ENCODE measurements around the gene ZSCAN25. TPM values are rescaled to one million over a fixed set of nuclear protein-coding genes. Genes with fewer than 3 reads are reported as not detected.

Gene ZSCAN25
- total and polyA plus RNA-seq, 5 donors: 3.8 to 9.6 (median 8.1) TPM

DNA sequence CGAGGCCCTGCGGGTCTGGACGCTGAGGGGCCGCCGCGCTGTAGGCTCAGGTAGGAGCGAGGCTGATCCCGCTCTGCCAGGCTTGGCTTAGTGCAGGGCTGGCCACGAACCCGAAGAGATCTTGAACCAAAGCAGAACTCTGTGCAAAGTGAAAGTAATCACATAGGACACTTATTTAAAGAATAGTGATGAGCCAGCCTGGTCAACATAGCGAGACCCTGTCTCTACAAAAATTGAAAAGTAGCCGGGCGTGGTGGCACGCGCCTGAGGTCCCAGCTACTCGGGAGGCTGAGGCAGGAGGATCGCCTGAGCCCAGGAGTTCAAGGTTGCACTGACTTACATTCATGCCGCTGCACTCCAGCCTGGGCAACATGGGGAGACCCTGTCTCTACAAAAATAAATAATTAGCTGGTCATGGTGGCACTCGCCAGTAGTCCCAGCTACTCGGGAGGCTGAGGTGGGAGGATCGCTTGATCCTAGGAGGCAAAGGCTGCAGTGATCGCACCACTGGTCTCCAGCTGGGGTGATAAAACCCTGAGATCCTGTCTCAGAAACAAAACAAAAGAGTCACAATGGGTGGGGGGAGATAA, 541 bp downstream of the ZSCAN25 start:
- WGBS: 19% methylated on average over 22 of the region's 22 CpGs
- Histone ChIP-seq H3K9me3 (ENCODE audit: control insufficient read depth, low read length) (no peaks in the 10 kb centered on the region), H3K4me1 (ENCODE audit: control insufficient read depth, insufficient read depth, low read length) (peaks cover 5% of the 10 kb centered on the region), H3K27ac (ENCODE audit: low read length) (peak overlapping the region; percentile 60), H3K4me3 (ENCODE audit: low read length) (peak overlapping the region; percentile 80), H3K27me3 (ENCODE audit: control insufficient read depth, insufficient read depth) (no peaks in the 10 kb centered on the region)
- DNase-seq (peak in 1 of 3 donors; percentile 24), ATAC-seq (no peak)
- intact Hi-C loops (cut with DNase I): no loop called here

DNA sequence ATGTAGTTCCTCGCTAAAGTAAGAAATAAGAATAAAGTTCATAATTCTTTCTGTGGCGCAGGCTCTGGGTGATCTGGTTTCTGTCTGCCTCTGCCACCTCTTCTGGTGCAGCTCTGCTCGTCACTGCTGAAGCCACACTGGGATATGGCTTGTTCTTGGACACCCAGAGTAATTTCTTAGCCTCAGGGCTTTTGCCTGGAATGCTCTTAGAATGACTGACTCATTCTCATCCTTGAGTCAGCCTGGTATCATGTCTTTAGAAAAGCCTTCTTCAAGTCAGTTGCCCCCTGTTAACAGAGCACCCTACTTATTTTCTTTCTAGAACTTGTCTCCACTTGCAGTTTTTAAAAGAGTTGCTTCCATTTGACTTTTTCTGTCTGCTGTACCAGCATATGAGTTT, 2.0 kb downstream of the ZSCAN25 start:
- ATAC-seq (no peak), DNase-seq (no peak)
- WGBS: 88% methylated on average over 3 of the region's 3 CpGs
- Histone ChIP-seq H3K4me3 (ENCODE audit: low read length) (no peak overlapping the region), H3K27ac (ENCODE audit: low read length) (no peak overlapping the region), H3K4me1 (ENCODE audit: control insufficient read depth, insufficient read depth, low read length) (peaks cover 5% of the 10 kb centered on the region), H3K9me3 (ENCODE audit: control insufficient read depth, low read length) (no peaks in the 10 kb centered on the region), H3K27me3 (ENCODE audit: control insufficient read depth, insufficient read depth) (no peaks in the 10 kb centered on the region)
- intact Hi-C loops (cut with DNase I): no loop called here

DNA sequence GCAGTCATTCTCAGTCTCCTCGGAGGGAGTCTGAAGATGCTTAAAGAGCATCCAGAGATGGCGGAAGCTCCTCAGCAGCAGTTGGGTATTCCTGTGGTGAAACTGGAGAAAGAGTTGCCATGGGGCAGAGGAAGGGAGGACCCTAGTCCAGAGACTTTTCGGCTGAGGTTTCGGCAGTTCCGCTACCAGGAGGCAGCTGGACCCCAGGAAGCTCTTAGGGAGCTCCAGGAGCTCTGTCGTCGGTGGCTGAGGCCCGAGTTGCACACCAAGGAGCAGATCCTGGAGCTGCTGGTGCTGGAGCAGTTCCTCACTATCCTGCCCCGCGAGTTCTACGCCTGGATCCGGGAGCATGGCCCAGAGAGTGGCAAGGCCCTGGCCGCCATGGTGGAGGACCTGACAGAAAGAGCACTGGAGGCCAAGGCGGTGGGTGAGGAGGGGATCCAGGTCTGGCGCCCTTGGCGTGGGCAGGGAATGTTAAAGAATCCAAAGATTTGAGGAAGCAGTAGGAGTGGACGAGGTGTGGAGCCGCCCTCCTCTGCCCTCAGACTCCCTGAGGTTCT, 2.9 kb downstream of the ZSCAN25 start:
- Histone ChIP-seq H3K4me3 (ENCODE audit: low read length) (no peak overlapping the region), H3K4me1 (ENCODE audit: control insufficient read depth, insufficient read depth, low read length) (peaks cover 5% of the 10 kb centered on the region), H3K9me3 (ENCODE audit: control insufficient read depth, low read length) (no peaks in the 10 kb centered on the region), H3K27me3 (ENCODE audit: control insufficient read depth, insufficient read depth) (no peaks in the 10 kb centered on the region), H3K27ac (ENCODE audit: low read length) (no peak overlapping the region)
- DNase-seq: peak in 1 of 3 donors; percentile 66
- intact Hi-C loops (cut with DNase I): no loop called here
- no peak for ATAC-seq
- WGBS: 95% methylated on average over 18 of the region's 18 CpGs

DNA sequence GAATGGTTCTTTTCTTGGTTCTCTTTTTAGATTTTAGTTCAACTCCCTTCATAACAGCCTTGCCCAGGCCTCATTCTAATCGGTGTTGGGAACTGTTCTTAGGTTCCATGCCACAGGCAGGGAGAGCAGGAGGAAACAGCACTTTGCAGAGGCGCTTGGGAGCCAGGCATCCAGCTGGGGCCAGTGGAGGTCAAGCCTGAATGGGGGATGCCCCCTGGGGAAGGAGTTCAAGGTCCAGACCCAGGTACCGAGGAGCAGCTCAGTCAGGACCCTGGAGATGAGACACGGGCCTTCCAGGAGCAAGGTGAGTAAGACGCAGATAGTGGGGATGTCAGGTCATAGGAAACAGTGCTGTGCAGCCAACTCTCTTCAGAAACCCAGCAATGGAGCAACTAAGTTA, 4.5 kb downstream of the ZSCAN25 start:
- no peak for ATAC-seq
- DNase-seq: no peak
- 88% methylated on average over 5 of the region's 5 CpGs for WGBS
- intact Hi-C loops (cut with DNase I): no loop called here
- peaks cover 5% of the 10 kb centered on the region for H3K4me1 ChIP-seq (ENCODE audit: control insufficient read depth, insufficient read depth, low read length)
- no peak overlapping the region for H3K4me3 ChIP-seq (ENCODE audit: low read length)
- no peaks in the 10 kb centered on the region for H3K27me3 ChIP-seq (ENCODE audit: control insufficient read depth, insufficient read depth)
- H3K27ac ChIP-seq (ENCODE audit: low read length): no peak overlapping the region
- no peaks in the 10 kb centered on the region for H3K9me3 ChIP-seq (ENCODE audit: control insufficient read depth, low read length)

GRCh38 chr7:99622596-99622995, 5.8 kb downstream of the ZSCAN25 start:
- peaks cover 2% of the 10 kb centered on the region for H3K4me1 ChIP-seq (ENCODE audit: control insufficient read depth, insufficient read depth, low read length)
- no peak for ATAC-seq

GRCh38 chr7:99623091-99623693, 6.4 kb downstream of the ZSCAN25 start:
- H3K4me3 ChIP-seq (ENCODE audit: low read length): no peak overlapping the region
- no peaks in the 10 kb centered on the region for H3K4me1 ChIP-seq (ENCODE audit: control insufficient read depth, insufficient read depth, low read length)
- ATAC-seq (no peak), DNase-seq (no peak)
- H3K9me3 ChIP-seq (ENCODE audit: control insufficient read depth, low read length): no peaks in the 10 kb centered on the region
- 82% methylated on average over 7 of the region's 7 CpGs for WGBS
- H3K27me3 ChIP-seq (ENCODE audit: control insufficient read depth, insufficient read depth): no peaks in the 10 kb centered on the region
- intact Hi-C loops (cut with DNase I): no loop called here
- no peak overlapping the region for H3K27ac ChIP-seq (ENCODE audit: low read length)

More at GRCh38 chr7:99622596-99622995, 5.8 kb downstream of the ZSCAN25 start:
- Histone ChIP-seq H3K27ac (ENCODE audit: low read length) (no peak overlapping the region), H3K4me3 (ENCODE audit: low read length) (no peak overlapping the region), H3K9me3 (ENCODE audit: control insufficient read depth, low read length) (no peaks in the 10 kb centered on the region), H3K27me3 (ENCODE audit: control insufficient read depth, insufficient read depth) (no peaks in the 10 kb centered on the region)
- WGBS: 92% methylated on average over 10 of the region's 10 CpGs
- intact Hi-C loops (cut with DNase I): no loop called here
- DNase-seq: no peak

GRCh38 chr7:99623702-99624447, 7.1 kb downstream of the ZSCAN25 start:
- no peak overlapping the region for H3K4me3 ChIP-seq (ENCODE audit: low read length)
- no peaks in the 10 kb centered on the region for H3K4me1 ChIP-seq (ENCODE audit: control insufficient read depth, insufficient read depth, low read length)
- DNase-seq (no peak), ATAC-seq (no peak)
- no peaks in the 10 kb centered on the region for H3K9me3 ChIP-seq (ENCODE audit: control insufficient read depth, low read length)
- WGBS: 88% methylated on average over 9 of the region's 9 CpGs
- intact Hi-C loops (cut with DNase I): no loop called here
- no peaks in the 10 kb centered on the region for H3K27me3 ChIP-seq (ENCODE audit: control insufficient read depth, insufficient read depth)
- no peak overlapping the region for H3K27ac ChIP-seq (ENCODE audit: low read length)

- ATAC-seq (peak in 1 of 2 donors; percentile 14), DNase-seq (no peak)
- intact Hi-C loops (cut with DNase I): no loop called here
- 84% methylated on average over 16 of the region's 16 CpGs for WGBS
- Histone ChIP-seq H3K9me3 (ENCODE audit: control insufficient read depth, low read length) (no peaks in the 10 kb centered on the region), H3K27me3 (ENCODE audit: control insufficient read depth, insufficient read depth) (no peaks in the 10 kb centered on the region), H3K4me1 (ENCODE audit: control insufficient read depth, insufficient read depth, low read length) (no peaks in the 10 kb centered on the region), H3K27ac (ENCODE audit: low read length) (no peak overlapping the region), H3K4me3 (ENCODE audit: low read length) (no peak overlapping the region)
Measured at GRCh38 chr7:99624484-99624883, 7.7 kb downstream of the ZSCAN25 start.

- H3K4me1 ChIP-seq (ENCODE audit: control insufficient read depth, insufficient read depth, low read length): no peaks in the 10 kb centered on the region
- no peak overlapping the region for H3K4me3 ChIP-seq (ENCODE audit: low read length)
- WGBS: 81% methylated on average over 5 of the region's 5 CpGs
- no peak overlapping the region for H3K27ac ChIP-seq (ENCODE audit: low read length)
- H3K9me3 ChIP-seq (ENCODE audit: control insufficient read depth, low read length): no peaks in the 10 kb centered on the region
- ATAC-seq (no peak), DNase-seq (no peak)
- intact Hi-C loops (cut with DNase I): loop anchor here in 1 of 4 donors (5.0 kb wide), 1 partner anchor 83 kb away; no protein-coding TSS in a partner anchor
- H3K27me3 ChIP-seq (ENCODE audit: control insufficient read depth, insufficient read depth): no peaks in the 10 kb centered on the region
Measured at GRCh38 chr7:99625321-99625720, 8.6 kb downstream of the ZSCAN25 start.

DNA sequence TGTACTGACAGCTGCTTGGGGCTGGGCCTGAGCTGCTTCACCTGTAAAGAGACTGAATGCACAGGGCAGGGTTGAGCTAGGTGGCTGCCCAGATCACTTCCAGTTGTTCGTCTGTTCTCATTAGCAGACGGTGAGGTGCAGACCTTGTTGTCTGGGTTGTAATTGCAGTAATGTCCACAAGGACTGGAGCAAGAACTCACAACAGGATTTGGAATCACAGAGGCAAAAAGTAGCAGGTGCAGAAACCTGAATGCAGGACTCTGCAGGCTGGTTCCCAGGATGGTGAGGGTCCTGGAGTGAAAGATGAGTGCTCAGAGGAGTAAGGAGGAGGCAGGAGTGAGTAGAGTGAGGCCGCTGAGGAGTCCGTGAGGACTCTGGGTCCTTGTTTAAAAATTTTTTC, 9.2 kb downstream of the ZSCAN25 start:
- no peaks in the 10 kb centered on the region for H3K9me3 ChIP-seq (ENCODE audit: control insufficient read depth, low read length)
- intact Hi-C loops (cut with DNase I): loop anchor here in 1 of 4 donors (5.0 kb wide), 1 partner anchor 84 kb away; no protein-coding TSS in a partner anchor
- no peak overlapping the region for H3K4me3 ChIP-seq (ENCODE audit: low read length)
- DNase-seq: no peak
- H3K27me3 ChIP-seq (ENCODE audit: control insufficient read depth, insufficient read depth): no peaks in the 10 kb centered on the region
- WGBS: 94% methylated on average over 4 of the region's 4 CpGs
- H3K4me1 ChIP-seq (ENCODE audit: control insufficient read depth, insufficient read depth, low read length): no peaks in the 10 kb centered on the region
- H3K27ac ChIP-seq (ENCODE audit: low read length): no peak overlapping the region
- no peak for ATAC-seq

DNA sequence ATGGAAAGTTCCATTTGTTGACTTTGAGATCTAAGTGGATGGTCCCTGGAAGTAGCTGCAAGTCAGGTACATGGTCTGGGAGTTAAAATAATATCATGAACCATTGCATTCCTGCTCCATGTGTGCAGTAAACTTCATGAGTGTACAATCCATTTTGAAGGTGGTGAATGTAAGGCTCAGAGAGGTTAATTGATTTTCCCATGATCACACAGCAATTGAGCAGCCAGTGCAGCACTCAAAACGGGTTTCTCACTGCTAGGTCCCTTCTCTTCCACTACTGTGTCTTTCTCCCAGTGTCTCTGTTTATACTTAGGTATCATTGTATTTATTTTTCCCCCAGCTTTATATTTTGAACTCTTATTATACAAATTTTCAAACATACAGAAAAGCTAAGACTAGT, 9.9 kb downstream of the ZSCAN25 start:
- Histone ChIP-seq H3K27me3 (ENCODE audit: control insufficient read depth, insufficient read depth) (no peaks in the 10 kb centered on the region), H3K4me3 (ENCODE audit: low read length) (no peak overlapping the region), H3K27ac (ENCODE audit: low read length) (no peak overlapping the region), H3K9me3 (ENCODE audit: control insufficient read depth, low read length) (no peaks in the 10 kb centered on the region), H3K4me1 (ENCODE audit: control insufficient read depth, insufficient read depth, low read length) (no peaks in the 10 kb centered on the region)
- 90% methylated on average over 1 of the region's 1 CpG for WGBS
- DNase-seq: no peak
- ATAC-seq: no peak
- intact Hi-C loops (cut with DNase I): loop anchor here in 1 of 4 donors (5.0 kb wide), 1 partner anchor 84 kb away; no protein-coding TSS in a partner anchor
